HG03457 (cell line): Measurements from ENCODE around the gene ZFC3H1.
"Not testable (repeated sequence)": the region's sequence is repeated elsewhere in the genome, so short reads cannot be mapped to it uniquely, and the experiment has no call there.

ENCODE experiments used
- ATAC-seq: cut with Tn5 transposase; IDR thresholded peaks from one replicate; pipeline ENCODE4 v1.9.1; 2021; ENCODE audit warnings: moderate number of reproducible peaks; ENCODE audit not compliant: unreplicated experiment

Gene ZFC3H1

DNA sequence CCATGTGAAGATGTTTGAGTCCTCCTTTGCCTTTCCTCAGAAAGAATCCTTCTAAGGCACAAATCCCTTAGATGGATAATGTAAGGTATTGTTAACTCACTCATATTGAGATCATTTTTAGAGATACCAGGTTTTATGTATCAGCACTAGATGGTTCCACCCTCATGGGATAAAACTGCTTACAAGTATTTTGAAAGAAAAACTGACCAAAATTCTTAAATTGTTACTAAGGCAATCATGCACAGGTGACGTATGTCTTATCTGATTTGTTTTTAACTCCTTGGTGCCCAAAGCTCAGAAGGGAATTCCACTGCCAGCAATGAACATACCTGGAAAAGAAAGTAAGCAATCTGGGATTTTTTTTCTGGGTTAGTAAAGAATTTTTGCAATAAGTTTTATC lies 78.4 kb downstream of the ZFC3H1 start:
- no peak for ATAC-seq

DNA sequence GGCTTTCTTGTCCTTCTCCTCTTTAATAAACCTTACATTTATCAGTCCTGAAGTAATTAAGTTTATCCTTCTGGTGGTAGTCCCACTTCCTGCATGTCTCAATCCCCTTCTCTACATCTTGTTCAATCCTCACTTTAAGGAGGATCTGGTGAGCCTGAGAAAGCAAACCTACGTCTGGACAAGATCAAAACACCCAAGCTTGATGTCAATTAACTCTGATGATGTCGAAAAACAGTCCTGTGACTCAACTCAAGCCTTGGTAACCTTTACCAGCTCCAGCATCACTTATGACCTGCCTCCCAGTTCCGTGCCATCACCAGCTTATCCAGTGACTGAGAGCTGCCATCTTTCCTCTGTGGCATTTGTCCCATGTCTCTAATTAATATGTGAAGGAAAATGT lies 79.3 kb downstream of the ZFC3H1 start:
- ATAC-seq = no peak

DNA sequence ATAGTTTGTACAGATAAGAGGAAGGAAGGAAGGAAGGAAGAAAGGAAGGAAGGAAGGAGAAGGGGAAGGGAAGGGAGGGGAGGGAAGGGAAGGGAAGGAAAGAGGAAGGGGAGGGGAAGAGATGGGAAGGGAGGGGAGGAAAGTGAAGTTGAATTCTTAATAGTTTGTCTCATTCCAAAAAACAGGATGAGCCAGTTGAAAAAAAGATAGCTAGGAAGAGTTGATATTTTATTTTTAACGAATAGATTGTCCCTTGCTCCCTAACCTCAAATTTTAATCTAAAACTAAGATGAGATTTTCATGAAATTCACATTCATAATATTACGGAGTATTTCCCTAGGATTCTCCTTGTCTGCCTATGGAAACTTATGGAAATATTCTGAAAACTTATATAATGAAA lies 80.7 kb downstream of the ZFC3H1 start:
- ATAC-seq = no peak

DNA sequence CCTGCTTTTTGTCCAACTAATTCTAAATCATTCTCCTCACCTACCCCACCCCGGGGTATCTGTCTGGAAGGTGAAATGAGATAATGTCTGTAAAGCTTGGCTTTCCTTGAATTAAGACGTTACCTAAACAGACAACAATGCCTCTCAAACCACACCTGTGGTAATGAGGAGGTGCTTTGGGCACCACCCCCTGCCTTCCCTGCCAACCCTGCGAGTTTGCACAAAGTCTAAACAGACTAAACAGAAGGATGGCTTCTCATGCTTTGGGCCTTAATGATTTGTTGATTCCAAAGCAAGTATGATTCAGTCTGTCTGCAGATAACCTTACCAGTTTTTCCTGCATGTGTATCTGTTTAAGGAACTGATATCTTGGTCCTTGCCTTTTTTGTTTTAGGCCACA lies 82.4 kb downstream of the ZFC3H1 start:
- no peak for ATAC-seq

DNA sequence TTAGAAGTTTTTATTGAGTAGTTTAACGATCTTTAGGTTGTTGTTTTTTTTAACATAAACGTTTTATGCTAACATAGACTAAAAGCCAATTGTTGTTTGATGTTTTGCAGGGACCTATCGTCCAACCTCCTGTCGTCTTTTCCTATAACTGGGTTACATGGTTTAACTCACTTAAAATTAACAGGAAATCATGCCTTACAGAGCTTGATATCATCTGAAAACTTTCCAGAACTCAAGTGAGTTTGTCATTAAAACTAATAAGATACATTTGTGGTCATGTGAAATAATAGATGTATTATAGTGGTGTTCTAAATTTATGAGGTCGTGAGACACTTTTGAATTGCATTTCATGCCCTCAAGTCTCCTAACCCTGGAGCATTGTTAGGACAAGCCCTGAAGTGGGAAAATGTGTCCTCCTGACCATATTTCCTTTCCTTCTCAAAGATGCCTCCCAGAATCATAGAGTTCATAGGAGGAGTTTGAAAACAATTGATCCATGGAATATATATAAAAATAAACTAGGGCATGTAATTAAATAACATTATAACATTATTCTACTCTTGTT lies 84.9 kb downstream of the ZFC3H1 start:
- ATAC-seq = no peak

DNA sequence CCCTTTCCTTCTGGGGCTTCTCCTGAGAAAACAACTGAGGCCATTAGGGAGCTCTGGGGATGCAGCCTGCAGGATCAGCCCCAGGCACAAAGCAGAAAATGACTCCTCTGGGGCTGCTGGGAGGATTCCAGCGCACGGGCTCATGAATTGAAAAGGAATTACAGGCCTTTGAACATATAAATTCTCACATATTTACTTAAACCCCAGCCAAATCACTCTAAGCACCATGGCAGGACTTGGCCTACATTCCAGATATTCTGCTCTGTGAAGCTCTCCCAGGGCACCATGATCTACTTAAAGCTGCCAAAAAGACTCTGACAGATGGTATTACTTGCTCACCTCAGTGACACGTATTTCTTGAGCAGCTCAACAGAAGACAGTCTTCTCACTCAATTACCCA lies 87.2 kb downstream of the ZFC3H1 start:
- no peak for ATAC-seq

DNA sequence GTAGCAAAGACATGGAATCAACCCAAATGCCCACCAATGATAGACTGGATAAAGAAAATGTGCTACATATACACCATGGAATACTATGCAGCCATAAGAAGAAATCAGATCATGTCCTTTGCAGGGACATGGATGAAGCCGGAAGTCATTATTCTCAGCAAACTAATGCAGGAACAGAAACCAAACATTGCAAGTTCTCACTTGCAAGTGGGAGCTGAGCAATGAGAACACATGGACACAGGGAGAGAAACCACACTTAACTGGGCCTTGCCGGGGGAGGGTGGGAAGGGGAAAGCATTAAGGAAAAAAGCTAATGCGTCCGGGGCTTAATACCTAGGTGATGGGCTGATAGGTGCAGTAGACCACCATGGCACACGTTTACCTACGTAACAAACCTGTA lies 93.8 kb downstream of the ZFC3H1 start:
- ATAC-seq = not testable (repeated sequence)

DNA sequence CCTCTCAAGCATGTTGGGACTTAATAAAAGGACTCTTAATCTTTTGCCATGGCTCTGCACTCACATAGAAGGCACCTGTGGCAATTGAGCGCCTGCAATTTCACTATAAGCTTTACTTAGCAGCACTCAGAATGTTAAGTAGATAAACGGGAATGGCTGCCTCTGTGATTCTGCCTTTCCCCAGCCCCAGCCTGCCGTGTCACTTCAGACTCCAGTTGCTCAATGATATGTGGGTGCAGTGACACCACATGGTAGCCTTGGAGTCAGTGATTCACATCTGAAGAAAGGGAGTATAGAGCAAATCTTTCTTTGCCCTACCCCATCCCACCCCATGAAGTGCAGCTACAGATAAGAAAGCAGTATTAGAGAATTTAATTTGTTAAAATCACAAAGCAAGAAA lies 96.1 kb downstream of the ZFC3H1 start:
- no peak for ATAC-seq

DNA sequence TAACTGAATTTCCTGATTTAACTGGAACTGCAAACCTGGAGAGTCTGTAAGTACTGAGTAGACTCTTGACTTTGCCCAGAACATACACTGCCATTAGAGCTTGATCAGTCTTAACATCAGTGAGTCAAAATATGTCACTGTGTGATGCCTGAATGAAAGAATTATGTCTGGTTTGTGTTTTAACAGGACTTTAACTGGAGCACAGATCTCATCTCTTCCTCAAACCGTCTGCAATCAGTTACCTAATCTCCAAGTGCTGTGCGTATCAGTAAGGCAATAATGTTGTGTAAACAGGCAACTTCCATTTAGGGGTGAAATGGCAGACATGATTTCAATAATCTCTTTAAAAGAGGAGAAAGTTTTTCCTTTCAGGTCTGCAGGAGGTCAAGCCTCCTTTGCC lies 97.0 kb downstream of the ZFC3H1 start:
- no peak for ATAC-seq

DNA sequence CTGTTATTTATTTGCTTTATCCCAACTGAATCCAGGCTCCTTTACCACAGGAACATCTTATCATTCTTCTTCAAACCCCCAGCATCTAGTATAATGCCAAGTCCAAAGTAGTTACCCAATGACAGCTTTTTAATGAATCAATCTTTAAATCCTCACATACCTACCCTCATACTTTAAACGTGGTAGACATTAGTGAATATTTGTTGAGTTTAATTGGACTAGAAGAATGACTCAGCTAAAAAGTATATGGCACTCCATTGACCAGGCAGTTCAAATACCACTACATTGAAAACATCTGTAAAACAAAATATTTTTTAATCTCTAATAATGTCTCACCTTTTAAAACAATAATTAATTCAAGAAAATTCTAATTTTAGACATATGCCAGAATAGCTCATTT lies 98.1 kb downstream of the ZFC3H1 start:
- no peak for ATAC-seq

DNA sequence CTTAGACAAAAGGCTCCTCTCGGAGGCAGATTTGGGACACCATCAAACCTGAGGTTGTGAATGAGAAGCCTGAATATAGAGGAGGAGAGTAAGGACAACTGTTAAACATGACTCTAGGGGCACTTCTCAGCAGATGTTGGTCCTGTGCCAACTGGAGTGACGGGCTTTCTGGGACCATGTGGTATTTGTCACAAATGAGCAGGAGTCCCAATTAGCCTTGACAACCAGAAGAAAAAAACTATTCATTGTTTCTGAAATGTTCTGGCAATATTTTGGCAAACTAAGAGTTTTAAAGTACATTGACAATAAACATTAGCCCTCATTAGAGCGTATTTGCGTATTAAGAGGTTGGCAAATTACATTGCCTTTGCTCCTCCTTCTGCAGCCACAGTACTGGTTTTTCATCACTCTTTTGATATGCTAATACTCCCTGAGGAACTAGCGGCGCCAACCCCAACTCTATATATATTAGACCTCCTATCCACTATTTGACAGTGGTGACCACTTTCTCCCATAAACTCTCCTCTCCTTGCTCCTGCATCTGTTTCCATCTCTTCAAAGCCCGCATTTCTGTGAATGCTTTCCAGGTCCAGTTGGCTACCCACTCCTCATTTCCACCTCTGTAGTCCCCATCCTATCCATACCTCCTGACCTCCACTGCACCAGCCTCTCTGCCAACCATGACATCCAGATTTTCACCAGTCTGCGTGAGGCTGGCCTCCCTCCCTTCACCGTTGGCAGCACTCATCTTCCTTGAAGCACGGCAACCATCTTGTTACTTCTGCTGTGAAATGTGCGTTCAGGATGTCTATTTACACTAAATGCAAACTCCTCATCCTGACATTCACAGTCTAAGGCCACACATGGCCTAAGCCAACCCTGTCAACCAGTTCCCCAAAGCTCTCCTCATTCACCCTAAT lies 100.7 kb downstream of the ZFC3H1 start:
- no peak for ATAC-seq
